Cardiac septum (tissue), 1 donor: ENCODE measurements around the gene RASL12. TPM values are rescaled to one million over a fixed set of nuclear protein-coding genes. Genes with fewer than 3 reads are reported as not detected.
"Not testable (repeated sequence)": the region's sequence is repeated elsewhere in the genome, so short reads cannot be mapped to it uniquely, and the experiment has no call there.

Experiments
- DNase-seq: peaks from one replicate; pipeline ENCODE4 v3.0.0-alpha.2; 2020; ENCODE audit warnings: low spot score
- intact Hi-C: fragments of 100-400 bp; cut with DNase I; formaldehyde crosslinking; loops from one replicate; pipeline ENCODE4 v1.14.0; 2022
- total RNA-seq: library from RNA; stranded (reverse); fragmentation: NEBNext Ultra II Directional; extraction: Animal tissue kit (Norgen Biotek cat#: 25700); gene quantifications from one replicate; pipeline ENCODE4 v1.2.1, GENCODE V29; 2021
- donor health status: DM: no; HTN: no; CAD: no.

The RASL12 gene
- total RNA-seq, 1 donor from 2014 or later, result 11.5 TPM

DNA sequence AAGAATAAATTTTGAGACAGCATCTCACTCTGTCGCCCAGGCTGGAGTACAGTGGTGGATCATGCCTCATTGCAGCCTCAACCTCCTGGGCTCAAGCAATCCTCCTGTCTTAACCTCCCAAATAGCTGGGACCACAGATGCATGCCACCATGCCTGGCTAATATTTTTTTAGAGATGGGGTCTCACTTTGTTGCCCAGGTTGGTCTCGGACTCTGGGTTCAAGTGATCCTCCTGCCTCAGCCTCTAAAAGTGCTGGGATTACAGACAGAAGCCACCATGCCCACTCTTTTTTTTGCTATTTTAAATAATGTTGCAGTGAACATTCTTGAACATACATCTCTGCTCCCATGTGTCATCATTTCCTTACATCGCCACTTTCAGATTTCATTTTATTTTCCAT is 29.4 kb downstream of the RASL12 start:
- DNase-seq, result no peak
- intact Hi-C loops, result no loop called here

DNA sequence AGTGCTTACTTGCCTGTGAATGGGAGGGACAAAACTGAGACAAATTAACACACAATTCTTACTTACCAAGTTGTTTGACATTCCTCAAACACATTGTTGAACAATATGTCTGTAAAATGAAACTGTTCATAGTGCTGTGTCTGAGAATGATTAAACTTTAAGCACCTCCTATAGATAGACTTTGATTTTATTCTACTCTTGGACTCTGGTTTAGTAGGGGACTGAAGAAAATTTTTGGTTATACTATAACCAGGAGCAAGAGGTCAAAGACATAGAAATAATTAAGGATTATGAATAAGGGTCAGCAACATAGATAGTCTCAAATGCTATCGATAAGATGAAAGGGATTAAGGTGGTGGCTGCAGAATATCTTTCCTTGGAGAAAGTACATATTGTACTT is 30.5 kb downstream of the RASL12 start:
- DNase-seq, result no peak
- intact Hi-C loops, result no loop called here

DNA sequence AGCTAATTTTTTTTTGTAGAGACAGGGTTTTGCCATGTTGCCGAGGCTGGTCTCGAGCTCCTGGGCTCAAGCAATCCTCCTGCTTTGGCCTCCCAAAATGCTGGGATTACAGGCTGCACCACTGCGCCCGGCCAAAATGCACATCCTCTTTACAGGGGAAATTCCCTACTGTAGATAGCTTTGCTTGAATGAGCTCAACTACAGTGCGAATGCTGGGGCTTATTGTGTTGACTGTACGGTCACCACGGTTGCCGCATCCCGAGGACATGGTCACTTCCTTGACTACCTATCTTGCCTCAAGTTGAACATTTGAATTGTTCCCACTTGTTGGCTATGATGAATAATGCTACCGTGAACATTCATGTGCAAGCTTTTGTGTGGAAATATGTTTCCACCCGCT is 33.1 kb downstream of the RASL12 start:
- intact Hi-C loops, result loop anchor here (5.0 kb wide), 1 partner anchor 263 kb away; the partner anchor contains the start of gene RNU5A-1
- no peak for DNase-seq

DNA sequence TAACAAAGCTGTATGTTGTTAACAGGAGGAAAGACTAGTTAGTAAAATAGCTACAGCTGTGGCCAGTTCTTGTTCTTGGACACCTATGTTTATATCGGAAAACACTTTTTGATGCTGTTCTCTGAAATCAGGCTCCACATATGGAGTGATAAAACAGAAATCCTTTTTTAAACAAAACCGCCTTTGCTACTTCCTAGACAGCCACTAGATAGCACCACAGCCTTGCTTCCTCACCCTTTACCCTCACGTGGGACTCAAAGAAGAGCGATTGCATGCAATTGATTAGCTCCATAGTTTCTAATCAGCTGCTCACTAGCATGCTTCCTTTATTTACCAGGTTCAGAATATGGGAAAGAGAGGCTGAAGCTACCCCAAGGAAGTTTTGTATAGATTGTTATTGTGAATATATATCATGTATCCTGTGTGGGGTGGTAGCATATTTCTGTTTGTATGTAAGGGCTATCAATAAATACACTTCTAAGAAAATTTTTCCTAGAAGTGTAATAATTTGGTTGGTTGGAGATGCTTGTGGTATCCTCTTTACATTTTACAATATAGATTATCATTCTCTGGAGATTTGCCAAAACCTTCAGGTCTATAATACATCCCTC is 34.0 kb downstream of the RASL12 start:
- intact Hi-C loops, result loop anchor here (5.0 kb wide), 1 partner anchor 264 kb away; the partner anchor contains the start of gene RNU5A-1
- DNase-seq, result no peak

DNA sequence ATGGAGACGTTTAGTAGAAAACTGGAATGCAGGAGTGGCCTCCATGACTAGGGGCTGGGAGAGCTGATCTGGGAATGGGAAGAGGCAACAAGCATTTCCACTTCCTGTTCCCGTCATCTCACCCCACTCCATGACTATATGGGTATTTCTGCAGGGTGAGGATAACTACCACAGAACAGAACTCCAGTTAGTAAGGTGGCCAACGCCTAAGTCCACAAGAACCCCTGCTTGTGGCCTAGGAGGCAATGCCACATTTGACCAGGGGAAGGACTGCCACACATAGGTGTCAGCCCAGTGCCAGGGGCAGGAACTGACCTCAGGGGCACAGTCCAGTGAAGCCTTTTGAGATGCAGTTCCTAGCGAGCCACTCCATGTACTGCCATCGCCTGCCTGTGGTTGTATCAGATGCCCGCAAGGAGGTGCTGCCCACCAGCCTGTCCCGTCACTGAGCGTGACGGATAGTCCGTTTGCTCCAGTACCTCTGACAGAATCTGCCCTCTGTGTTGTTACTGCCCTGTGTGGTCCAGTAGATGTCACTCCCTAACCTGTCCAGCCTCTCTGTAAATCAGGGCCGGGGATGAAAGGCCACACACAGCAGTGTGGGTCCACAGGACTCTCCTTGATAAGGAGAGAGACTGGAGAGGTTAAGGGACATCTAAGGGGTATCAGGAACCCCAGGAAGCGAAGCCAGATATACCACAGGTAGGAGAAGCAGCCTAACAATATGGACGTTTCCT is 34.8 kb downstream of the RASL12 start:
- no peak for DNase-seq
- intact Hi-C loops, result loop anchor here (5.0 kb wide), 1 partner anchor 264 kb away; the partner anchor contains the start of gene RNU5A-1

DNA sequence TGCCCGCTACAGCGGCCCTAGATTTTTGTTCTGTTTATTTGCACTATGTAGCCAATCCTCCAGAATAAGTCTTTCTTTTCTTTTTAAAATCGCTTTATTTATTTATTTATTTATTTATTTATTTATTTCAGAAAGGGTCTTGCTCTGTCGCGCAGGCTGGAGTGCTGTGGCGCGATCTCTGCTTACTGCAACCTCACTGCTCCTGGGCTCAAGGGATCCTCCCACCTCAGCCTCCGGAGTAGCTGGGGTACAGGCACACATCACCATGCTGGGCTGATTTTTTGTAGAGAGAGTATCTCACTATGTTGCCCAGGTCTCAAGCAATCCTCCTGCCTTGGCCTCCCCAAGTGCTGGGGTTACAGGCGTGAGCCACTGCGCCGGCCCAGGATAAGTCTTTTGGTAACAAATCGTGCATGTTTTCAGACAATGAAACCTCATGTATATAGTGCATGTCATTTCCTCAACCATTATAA is 38.0 kb downstream of the RASL12 start:
- intact Hi-C loops, result loop anchor here (5.0 kb wide), 2 partner anchors 42 to 268 kb away; partner anchors contain the start of genes RNU5A-1 and SPG21
- no peak for DNase-seq

DNA sequence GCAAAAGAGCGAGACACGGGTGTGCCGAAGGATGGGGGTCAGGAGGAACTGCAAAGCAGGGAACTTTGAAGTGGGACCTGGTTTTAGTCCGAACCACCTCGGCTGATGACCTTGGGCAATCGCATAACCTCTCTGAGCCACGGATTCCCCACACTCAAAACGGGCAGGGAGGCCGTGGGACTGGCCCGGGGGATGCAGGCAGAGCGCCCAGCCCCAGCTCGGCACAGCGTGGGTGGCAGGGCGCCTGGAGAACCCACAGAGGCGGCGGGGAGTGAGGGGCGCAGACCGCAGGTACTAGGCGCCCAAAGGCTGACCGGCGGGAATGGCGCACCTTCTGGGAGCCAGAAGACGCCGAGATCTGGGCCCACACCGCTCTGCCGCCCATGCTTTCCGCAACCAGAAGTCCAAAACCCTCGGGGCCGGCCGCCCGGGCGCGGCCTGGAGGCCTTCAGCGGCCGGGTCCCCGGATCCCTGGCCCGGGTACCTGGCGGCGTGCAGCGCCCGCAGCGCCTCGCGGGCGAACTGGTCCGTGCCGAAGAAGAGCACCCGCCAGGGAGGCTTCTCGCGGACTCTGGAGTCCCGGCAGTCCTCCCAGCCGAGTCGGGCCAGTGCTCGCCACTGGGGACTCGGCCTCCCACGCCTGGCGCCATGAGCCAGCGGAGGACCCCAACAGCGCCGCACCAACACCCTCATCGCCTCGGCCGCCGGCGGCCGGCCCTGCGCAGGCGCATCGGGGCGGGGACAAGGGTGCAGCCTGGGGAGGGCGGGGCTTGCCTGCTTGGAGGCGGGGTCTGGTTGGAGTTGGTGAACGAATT is 38.7 kb downstream of the RASL12 start, which contains the start of gene MTFMT:
Gene MTFMT, minus strand, starts transcription at position 719 of the 815 bp plus-strand sequence. Its CDS starts 26 bp downstream, at position 693.
- DNase-seq, result peak; percentile 97
- intact Hi-C loops, result loop anchor here (5.0 kb wide), 1 partner anchor 42 kb away; the partner anchor contains the start of gene SPG21

DNA sequence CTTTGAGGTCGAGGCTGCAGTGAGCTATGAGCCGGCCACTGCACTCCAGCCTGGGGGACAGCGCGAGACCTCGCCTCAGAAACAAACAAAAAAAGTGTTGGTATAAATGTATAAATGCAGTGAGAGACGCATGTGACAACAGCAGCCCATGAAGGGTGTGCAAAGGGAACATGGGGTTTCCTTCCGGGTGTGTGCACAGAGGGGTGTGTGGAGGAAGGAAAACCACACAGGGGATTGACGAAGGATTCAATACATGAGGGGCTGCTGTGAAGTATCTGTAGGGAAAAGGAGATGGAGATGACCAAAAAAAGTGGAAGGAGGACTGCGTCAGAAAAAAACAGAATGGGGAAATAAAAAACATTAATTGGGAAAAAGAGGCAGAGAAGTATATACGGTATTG is 39.5 kb downstream of the RASL12 start:
- intact Hi-C loops, result loop anchor here (5.0 kb wide), 1 partner anchor 41 kb away; the partner anchor contains the start of gene SPG21
- DNase-seq, result no peak

DNA sequence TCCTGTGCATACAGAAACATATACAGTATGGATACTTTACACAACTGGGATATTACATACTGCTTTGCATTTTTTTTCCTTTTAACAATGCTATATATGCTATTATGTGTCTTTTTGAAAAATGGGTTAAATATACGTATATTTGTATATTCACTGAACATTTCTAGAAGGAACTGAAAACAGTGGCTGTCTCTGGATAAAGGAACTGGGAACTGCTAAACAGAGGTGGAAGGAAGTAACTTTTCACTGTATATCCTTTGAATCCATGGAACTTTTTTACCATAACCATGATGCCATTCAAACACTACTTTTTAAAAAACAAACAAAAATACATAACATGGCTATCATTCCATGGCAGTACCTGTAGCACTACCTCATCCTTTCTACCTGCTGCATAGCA is 40.2 kb downstream of the RASL12 start:
- intact Hi-C loops, result loop anchor here (5.0 kb wide), 1 partner anchor 40 kb away; the partner anchor contains the start of gene SPG21
- DNase-seq, result no peak

DNA sequence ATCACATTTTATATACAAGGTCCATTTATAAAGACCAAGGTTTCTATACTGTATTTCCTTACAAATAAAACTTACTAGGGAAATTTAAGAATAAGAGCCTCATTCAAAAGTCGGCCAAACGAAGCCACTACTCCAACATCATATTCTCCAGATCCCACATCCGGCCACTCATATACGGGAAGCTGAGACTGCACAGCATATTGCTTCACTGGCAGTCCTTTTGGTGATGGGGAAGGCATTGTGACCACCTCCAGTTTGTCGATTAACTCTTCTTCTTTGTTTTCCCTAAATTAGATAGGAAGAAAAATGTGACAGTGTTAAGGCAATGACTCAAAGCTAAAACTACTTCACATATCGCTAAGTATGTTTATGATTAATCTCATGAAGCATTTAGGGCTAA is 41.0 kb downstream of the RASL12 start:
- DNase-seq, result no peak
- intact Hi-C loops, result loop anchor here (5.0 kb wide), 1 partner anchor 39 kb away; the partner anchor contains the start of gene SPG21

DNA sequence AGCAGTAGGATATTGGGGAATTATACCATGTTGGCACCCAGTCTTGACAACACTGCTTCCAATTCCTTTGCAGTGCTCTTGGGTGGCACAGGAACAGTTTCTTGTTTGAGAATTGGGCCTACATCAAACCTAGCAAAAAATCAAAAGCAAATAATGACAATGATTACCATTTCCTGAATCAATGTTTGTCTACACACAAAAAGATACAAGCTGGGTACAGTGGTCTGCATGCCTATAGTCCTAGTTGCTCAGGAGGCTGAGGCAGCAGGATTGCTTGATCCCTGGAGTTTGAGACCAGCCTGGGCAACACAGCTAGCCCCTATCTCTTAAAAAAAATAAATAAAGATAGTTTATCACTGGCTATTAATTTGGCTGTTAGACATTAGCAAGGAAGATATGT is 46.3 kb downstream of the RASL12 start:
- intact Hi-C loops, result no loop called here
- no peak for DNase-seq

DNA sequence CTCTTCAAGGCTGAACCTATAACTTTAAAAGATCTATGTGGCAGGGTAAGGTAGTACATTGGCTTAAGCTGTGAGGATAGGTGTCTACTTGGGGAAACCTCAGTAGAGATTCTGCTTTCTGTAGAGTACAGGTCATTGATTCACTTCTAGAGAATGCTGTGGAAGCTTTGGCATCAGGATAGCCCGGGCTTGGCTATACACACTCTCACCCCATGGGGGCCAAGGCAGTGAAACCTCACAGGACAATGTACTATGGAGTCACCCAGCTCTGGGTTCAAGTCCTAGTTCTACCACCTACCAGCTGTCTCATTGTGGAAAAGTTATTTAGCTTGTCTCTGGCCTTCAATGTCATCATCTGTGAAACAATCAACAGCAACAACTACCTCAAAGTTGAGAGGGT is 47.4 kb downstream of the RASL12 start:
- no peak for DNase-seq
- intact Hi-C loops, result no loop called here

DNA sequence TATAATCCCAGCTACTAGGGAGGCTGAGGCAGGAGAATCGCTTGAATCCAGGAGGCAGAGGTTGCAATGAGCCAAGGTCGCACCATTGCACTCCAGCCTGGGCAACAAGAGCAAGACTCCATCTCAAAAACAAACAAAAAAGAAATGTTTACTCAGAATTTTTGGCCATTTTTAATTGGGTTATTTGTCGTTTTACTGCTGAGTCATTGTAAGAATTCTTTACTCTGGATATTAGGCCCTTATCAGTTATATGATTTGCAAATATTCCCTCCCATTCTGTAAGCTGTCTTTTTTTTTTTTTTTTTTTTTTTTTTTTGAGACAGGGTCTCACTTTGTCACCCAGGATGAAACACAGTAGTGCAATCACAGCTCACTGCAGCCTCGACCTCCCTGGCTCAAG is 56.6 kb downstream of the RASL12 start:
- DNase-seq, intact Hi-C loops: not testable (repeated sequence)

DNA sequence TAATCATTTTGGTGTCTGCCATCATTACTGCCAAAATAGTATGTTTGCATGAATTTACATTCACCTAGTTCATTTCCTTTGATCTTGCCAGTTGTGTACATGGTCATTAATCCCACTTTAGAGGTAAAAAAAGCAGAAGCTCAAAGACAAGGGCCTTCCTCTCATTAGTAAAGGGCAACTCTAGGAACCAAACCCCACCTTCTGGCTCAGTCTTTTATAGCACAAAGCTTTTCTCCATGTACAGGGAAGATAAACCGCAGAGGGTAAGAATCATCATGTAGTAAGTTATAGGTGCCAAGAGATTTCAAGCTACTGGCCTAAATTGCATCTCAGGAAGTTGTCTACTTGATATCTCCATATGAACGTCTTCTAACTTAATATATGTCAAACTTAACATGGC is 58.8 kb downstream of the RASL12 start:
- DNase-seq, result no peak

DNA sequence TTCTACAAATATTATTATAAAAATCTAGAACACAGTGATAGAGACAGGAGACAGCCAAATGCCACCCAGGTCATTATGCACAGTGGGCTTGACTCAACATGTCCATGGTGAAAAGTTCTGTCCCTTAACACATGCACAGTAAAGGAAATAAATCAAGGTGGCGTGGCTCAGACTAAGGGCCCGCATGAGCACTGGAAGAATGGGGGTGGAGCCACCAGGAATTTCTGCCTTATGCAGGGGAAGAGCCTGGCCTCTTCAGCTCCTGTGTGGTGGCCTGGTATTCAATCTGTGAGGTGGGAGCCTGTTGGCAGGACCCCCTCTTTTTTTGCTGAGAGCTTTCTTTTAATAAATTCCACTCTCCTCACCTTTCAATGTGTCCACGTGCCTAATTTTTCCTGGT is 60.9 kb downstream of the RASL12 start:
- DNase-seq, result no peak
- intact Hi-C loops, result no loop called here

More for the DNA sequence above, 58.8 kb downstream of the RASL12 start:
- intact Hi-C loops, result no loop called here

DNA sequence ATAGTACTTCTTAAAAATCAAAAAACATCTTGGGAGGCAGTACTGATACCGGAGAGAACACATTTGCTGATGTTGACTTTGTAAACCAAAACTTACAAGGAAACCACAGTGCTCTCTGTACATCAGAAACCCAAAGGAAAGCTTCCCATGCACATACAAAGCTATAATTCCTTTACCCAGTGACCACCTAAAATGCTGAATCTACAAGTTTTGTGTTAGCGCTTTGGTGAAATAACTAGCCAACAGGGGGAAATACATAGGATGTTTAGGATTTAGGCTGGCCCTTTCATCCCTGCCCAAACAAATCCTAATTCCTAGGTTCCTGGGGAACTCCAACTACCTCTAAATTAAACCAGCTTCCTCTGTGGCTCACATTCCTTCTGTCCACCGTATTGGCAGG is 62.8 kb downstream of the RASL12 start:
- no peak for DNase-seq
- intact Hi-C loops, result no loop called here
